ENCODE data around the gene MAFF.
"Not testable (repeated sequence)": the region's sequence is repeated elsewhere in the genome, so short reads cannot be mapped to it uniquely, and the experiment has no call there.

- not testable (repeated sequence) for TF ChIP-seq CTCF (IDR thresholded peaks at IDR 0.05); E2F4 (CRISPR knock-in tag; IDR thresholded peaks at IDR 0.05; ENCODE audit: borderline replicate concordance, low read depth); JUN (CRISPR knock-in tag; IDR thresholded peaks at IDR 0.05); ATF3 (CRISPR knock-in tag; conservative IDR thresholded peaks at IDR 0.05); MAX (CRISPR knock-in tag; IDR thresholded peaks at IDR 0.05); RELA (CRISPR knock-in tag; IDR thresholded peaks at IDR 0.05; ENCODE audit: borderline replicate concordance); CREB1 (CRISPR knock-in tag; IDR thresholded peaks at IDR 0.05)
Observed at GRCh38 chr22:38154563-38154915, 47.3 kb upstream of the MAFF start.
